ENCODE data around the gene RBM33.

DNA sequence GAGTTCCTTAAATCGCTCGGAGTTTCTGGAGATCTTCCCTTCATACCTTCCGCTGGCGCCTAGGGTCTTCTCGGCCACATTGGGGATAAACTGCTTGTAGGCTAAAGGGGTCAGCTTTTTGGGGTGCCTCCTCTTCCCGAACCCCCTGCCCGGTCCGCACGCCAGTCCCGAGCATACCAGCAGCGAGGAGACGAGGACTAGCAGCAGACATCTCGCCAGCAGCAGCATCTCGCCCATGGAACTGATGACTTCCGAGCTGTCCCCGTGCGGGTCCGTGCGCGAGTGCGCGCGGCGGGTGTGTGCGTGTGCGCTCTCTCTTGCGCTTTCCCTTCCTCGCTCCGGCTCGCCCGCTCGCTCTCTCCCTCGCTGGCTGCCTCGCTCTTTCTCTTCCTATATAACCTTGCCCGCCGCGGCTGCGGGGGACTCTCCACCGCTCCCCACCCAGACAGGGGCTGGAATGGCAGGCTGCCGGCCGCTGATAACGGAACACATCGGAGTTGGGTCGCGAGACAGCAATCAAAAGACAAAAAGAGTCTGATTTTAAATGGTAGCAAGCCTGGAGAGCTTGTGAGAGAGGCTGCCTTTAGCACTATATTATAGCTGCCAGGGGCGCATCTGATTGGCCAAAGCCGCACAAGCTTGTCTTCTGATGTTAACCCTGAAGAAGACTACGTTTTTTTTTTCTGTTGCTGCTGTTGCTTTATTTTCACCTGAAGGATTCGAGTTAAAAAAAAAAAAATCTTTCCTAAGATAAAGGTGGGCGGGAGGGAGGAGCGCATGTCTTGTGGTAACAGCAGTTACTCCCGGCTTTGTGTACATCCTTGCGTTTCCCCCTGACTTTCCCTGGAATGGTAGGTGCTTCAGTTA lies 167.7 kb downstream of the RBM33 start, which contains the start of gene SHH:
- TF ChIP-seq CTCF (IDR thresholded peaks at IDR 0.05) (no peak), POLR2A (IDR thresholded peaks at IDR 0.05) (no peak)

Data from thyroid gland (tissue), 4 donors.